Measurements from ENCODE around the gene ARHGAP9. TPM values are rescaled to one million over a fixed set of nuclear protein-coding genes. Genes with fewer than 3 reads are reported as not detected.
"Not testable (repeated sequence)": the region's sequence is repeated elsewhere in the genome, so short reads cannot be mapped to it uniquely, and the experiment has no call there.

ARHGAP9 gene
- total and polyA plus RNA-seq, 2 experiments from 2014 or later: 0.11 to 0.61 TPM

DNA sequence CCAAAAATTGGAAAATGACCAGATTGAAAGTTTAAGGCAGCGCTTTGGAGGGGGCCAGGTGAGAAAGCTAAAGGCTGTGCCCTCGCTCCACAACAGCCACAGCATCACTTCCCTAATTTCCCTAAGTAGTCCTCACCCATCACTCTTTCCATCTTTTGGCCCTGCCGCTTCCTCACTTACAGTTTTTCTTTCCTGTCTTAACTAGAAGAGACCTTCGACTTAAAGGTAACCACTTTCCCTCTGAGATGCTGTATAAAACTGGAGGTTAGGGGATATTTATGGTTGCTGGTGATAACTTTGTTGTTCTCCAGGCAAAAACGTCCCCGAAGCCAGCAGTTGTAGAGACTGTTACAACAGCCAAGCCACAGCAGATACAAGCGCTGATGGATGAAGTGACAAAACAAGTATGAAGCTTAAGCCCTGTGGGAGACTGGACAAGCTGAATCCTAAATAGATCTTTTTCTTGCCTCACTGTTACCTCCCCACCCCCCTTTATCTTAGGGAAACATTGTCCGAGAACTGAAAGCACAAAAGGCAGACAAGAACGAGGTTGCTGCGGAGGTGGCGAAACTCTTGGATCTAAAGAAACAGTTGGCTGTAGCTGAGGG, 36.4 kb upstream of the ARHGAP9 start:
- Histone ChIP-seq H3K9ac (0 out of 2 replicates have a peak overlapping the region, but pooled peaks have one; percentile 4), H3K79me2 (ENCODE audit: insufficient read depth) (peaks cover 49% of the 10 kb centered on the region), H4K20me1 (ENCODE audit: insufficient read depth) (peaks cover 12% of the 10 kb centered on the region; the same call in 1 of the 2 replicates), H3K36me3 (ENCODE audit: low read depth) (peaks cover 67% of the 10 kb centered on the region), H3K4me1 (ENCODE audit: insufficient read depth) (peaks cover 22% of the 10 kb centered on the region), H3K4me3 (no peak overlapping the region), H3K4me2 (ENCODE audit: unreplicated experiment) (no peak overlapping the region), H3F3A (ENCODE audit: insufficient read depth) (peaks cover 87% of the 10 kb centered on the region), H2AFZ (no peak overlapping the region), H3K27ac (peak overlapping the region; percentile 26; the same call in 1 of the 2 replicates), H3K9me2 (ENCODE audit: insufficient read depth) (no peaks in the 10 kb centered on the region), H3K27me3 (replicated peaks; ENCODE audit: insufficient read depth) (no peaks in the 10 kb centered on the region), H3K9me3 (ENCODE audit: low read depth) (no peaks in the 10 kb centered on the region)
- no peak for DNase-seq
- TF ChIP-seq EZH2phosphoT487 (IDR thresholded peaks at IDR 0.05; ENCODE audit: insufficient read depth, low read depth) (no peak), EZH2 (IDR thresholded peaks at IDR 0.05; ENCODE audit: insufficient read depth, poor library complexity, severe bottlenecking) (no peak)
- WGBS, 2 experiments (ENCODE audit: low coverage in 1 of 2, low lambda C conversion rate in 2 of 2, missing lambda C conversion rate in 2 of 2): 84 to 89% methylated on average over 11 of the region's 11 CpGs
- in situ Hi-C loops (cut with MboI): no loop called here

- peaks cover 68% of the 10 kb centered on the region for H3K36me3 ChIP-seq (ENCODE audit: low read depth)
- H3K9me3 ChIP-seq (ENCODE audit: low read depth): no peaks in the 10 kb centered on the region
- no peak overlapping the region for H3K9ac ChIP-seq
- no peak overlapping the region for H3K4me2 ChIP-seq (ENCODE audit: unreplicated experiment)
- H2AFZ ChIP-seq: no peak overlapping the region
- peaks cover 54% of the 10 kb centered on the region for H3K79me2 ChIP-seq (ENCODE audit: insufficient read depth)
- in situ Hi-C loops (cut with MboI): no loop called here
- H3F3A ChIP-seq (ENCODE audit: insufficient read depth): peaks cover 89% of the 10 kb centered on the region
- TF ChIP-seq EZH2phosphoT487 (IDR thresholded peaks at IDR 0.05; ENCODE audit: insufficient read depth, low read depth) (no peak), EZH2 (IDR thresholded peaks at IDR 0.05; ENCODE audit: insufficient read depth, poor library complexity, severe bottlenecking) (no peak)
- H3K4me1 ChIP-seq (ENCODE audit: insufficient read depth): peaks cover 20% of the 10 kb centered on the region
- H4K20me1 ChIP-seq (ENCODE audit: insufficient read depth): peaks cover 12% of the 10 kb centered on the region; the same call in 1 of the 2 replicates
- no peaks in the 10 kb centered on the region for H3K27me3 ChIP-seq (replicated peaks; ENCODE audit: insufficient read depth)
- no peak for DNase-seq
- H3K9me2 ChIP-seq (ENCODE audit: insufficient read depth): no peaks in the 10 kb centered on the region
- H3K4me3 ChIP-seq: no peak overlapping the region
- peak overlapping the region; percentile 26 for H3K27ac ChIP-seq
- WGBS, 2 experiments (ENCODE audit: low coverage in 1 of 2, low lambda C conversion rate in 2 of 2, missing lambda C conversion rate in 2 of 2): 80 to 85% methylated on average over 3 of the region's 3 CpGs
Observed at GRCh38 chr12:57515408-57515933, 35.8 kb upstream of the ARHGAP9 start.

GRCh38 chr12:57514720-57515407, 35.2 kb upstream of the ARHGAP9 start:
- Histone ChIP-seq H3K9me2 (ENCODE audit: insufficient read depth) (no peaks in the 10 kb centered on the region), H3K4me1 (ENCODE audit: insufficient read depth) (peaks cover 20% of the 10 kb centered on the region), H3K27ac (peak overlapping the region; percentile 12), H3F3A (ENCODE audit: insufficient read depth) (peaks cover 95% of the 10 kb centered on the region), H4K20me1 (ENCODE audit: insufficient read depth) (peaks cover 12% of the 10 kb centered on the region; the same call in 1 of the 2 replicates), H2AFZ (no peak overlapping the region), H3K27me3 (replicated peaks; ENCODE audit: insufficient read depth) (no peaks in the 10 kb centered on the region), H3K4me2 (ENCODE audit: unreplicated experiment) (no peak overlapping the region), H3K79me2 (ENCODE audit: insufficient read depth) (peaks cover 55% of the 10 kb centered on the region), H3K9ac (no peak overlapping the region), H3K36me3 (ENCODE audit: low read depth) (peaks cover 73% of the 10 kb centered on the region), H3K4me3 (no peak overlapping the region), H3K9me3 (ENCODE audit: low read depth) (no peaks in the 10 kb centered on the region)
- WGBS, 2 experiments (ENCODE audit: low coverage in 1 of 2, low lambda C conversion rate in 2 of 2, missing lambda C conversion rate in 2 of 2): 65 to 69% methylated on average over 9 of the region's 9 CpGs
- TF ChIP-seq EZH2phosphoT487 (IDR thresholded peaks at IDR 0.05; ENCODE audit: insufficient read depth, low read depth) (no peak), EZH2 (IDR thresholded peaks at IDR 0.05; ENCODE audit: insufficient read depth, poor library complexity, severe bottlenecking) (no peak)
- in situ Hi-C loops (cut with MboI): no loop called here
- no peak for DNase-seq

DNA sequence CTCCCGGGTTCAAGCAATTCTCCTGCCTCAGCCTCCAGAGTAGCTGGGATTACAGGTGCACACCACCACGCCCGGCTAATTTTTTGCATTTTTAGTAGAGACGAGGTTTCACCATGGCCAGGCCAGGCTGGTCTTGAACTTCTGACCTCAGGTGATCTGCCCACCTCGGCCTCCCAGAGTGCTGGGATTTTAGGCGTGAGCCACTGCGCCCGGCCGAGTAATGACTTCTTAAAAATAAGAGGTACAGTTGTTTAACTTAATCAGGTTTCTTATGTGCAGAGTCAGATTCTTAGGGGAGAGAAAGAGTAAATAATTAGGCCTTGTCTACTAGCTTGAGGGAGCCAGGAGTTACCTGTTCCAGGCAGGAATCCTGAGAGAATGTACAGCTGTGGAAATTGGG, 34.6 kb upstream of the ARHGAP9 start:
- Histone ChIP-seq H4K20me1 (ENCODE audit: insufficient read depth) (peaks cover 11% of the 10 kb centered on the region; the same call in 1 of the 2 replicates), H3K4me1 (ENCODE audit: insufficient read depth) (peaks cover 20% of the 10 kb centered on the region), H3K27ac (peak overlapping the region; percentile 12; the same call in 1 of the 2 replicates), H3F3A (ENCODE audit: insufficient read depth) (peaks cover 93% of the 10 kb centered on the region), H3K79me2 (ENCODE audit: insufficient read depth) (peaks cover 55% of the 10 kb centered on the region), H3K36me3 (ENCODE audit: low read depth) (peaks cover 77% of the 10 kb centered on the region)
- H3K4me2 ChIP-seq (ENCODE audit: unreplicated experiment); H3K9me2 ChIP-seq (ENCODE audit: insufficient read depth); DNase-seq; H3K9me3 ChIP-seq (ENCODE audit: low read depth); H2AFZ ChIP-seq; H3K27me3 ChIP-seq (replicated peaks; ENCODE audit: insufficient read depth); in situ Hi-C loops (cut with MboI); H3K4me3 ChIP-seq; H3K9ac ChIP-seq: not testable (repeated sequence)
- 96 to 97% methylated on average over 9 of the region's 9 CpGs for WGBS, 2 experiments (ENCODE audit: low coverage in 1 of 2, low lambda C conversion rate in 2 of 2, missing lambda C conversion rate in 2 of 2)

DNA sequence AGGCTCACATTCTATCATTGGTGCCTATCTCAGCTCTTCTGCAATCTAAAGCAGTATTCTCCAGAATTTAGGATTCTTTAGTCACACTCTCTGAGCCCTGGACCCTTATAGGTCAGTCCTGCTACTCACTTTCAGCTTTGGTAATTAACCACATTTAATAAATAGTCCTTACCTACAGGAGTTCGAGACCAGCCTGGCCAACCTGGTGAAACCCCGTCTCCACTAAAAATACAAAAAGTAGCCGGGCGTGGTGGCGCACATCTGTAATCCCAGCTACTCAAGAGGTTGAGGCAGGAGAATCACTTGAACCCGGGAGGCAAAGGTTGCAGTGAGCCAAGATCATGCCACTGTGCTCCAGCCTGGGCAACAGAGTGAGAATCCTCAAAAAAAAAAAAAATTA, 34.0 kb upstream of the ARHGAP9 start:
- H3K4me3 ChIP-seq; in situ Hi-C loops (cut with MboI); H4K20me1 ChIP-seq (ENCODE audit: insufficient read depth); H3K9ac ChIP-seq; H3K9me2 ChIP-seq (ENCODE audit: insufficient read depth); H3K27ac ChIP-seq; DNase-seq; H3K4me2 ChIP-seq (ENCODE audit: unreplicated experiment); H2AFZ ChIP-seq; H3K9me3 ChIP-seq (ENCODE audit: low read depth); H3K27me3 ChIP-seq (replicated peaks; ENCODE audit: insufficient read depth): not testable (repeated sequence)
- H3K4me1 ChIP-seq (ENCODE audit: insufficient read depth): peaks cover 17% of the 10 kb centered on the region
- WGBS, 2 experiments (ENCODE audit: low coverage in 1 of 2, low lambda C conversion rate in 2 of 2, missing lambda C conversion rate in 2 of 2): 90% methylated on average over 6 of the region's 6 CpGs
- H3K79me2 ChIP-seq (ENCODE audit: insufficient read depth): peaks cover 50% of the 10 kb centered on the region
- peaks cover 92% of the 10 kb centered on the region for H3F3A ChIP-seq (ENCODE audit: insufficient read depth)
- peaks cover 79% of the 10 kb centered on the region for H3K36me3 ChIP-seq (ENCODE audit: low read depth)

Data from GM23248 (cell line).